Psoas muscle (tissue), 7 donors: ENCODE results near the gene TDRD1. TPM values are rescaled to one million over a fixed set of nuclear protein-coding genes. Genes with fewer than 3 reads are reported as not detected.

ENCODE experiments used
- polyA plus RNA-seq, 3 donors: library from polyadenylated mRNA; stranded (reverse); fragments of 200-250 nt; gene quantifications; one replicate each; pipeline ENCODE4 v1.2.3, GENCODE V29; 2013
- total RNA-seq, 4 donors: library from RNA; stranded (reverse); fragmentation: NEBNext Ultra II Directional in 2 of 4; extraction: Animal tissue kit (Norgen Biotek cat#: 25700) in 2 of 4; gene quantifications; one replicate each; pipeline versions ENCODE4 v1.2.1 to v1.2.4, GENCODE V29; 2021 to 2023
- donor health status: healthy with polysubstance abuse.
- donor health status: DM: no; HTN: no; CAD: no; lungs with moderate emphysema.
- donor health status: Bipolar disorder and iron deficiency.
- donor health status: healthy.
- donor health status: DM: no; HTN: no; CAD: no.
- donor health status: DM: no; HTN: no; CAD: no.
- donor health status: DM: yes; HTN: yes; CAD: no.

The TDRD1 gene
- total and polyA plus RNA-seq, 7 donors, result 0.03 to 0.26 (median 0.20) TPM; not detected in 4

Other genes starting within 250 kb of the TDRD1 start
- under 1 TPM; 0.13 to 0.40 (median 0.29) TPM for gene ADRB1, start 135.5 kb upstream of the TDRD1 start, total RNA-seq
- under 1 TPM in 2 of 3 donors, not detected in 1; 0.03 to 0.12 TPM for gene ADRB1, start 135.5 kb upstream of the TDRD1 start, polyA plus RNA-seq
- gene CCDC186, start 5.2 kb upstream of the TDRD1 start, total RNA-seq, result 10 to 100 TPM; 10.5 to 16.5 (median 11.4) TPM
- gene CCDC186, start 5.2 kb upstream of the TDRD1 start, polyA plus RNA-seq, result 1 to 10 TPM; 1.9 to 8.9 (median 3.8) TPM
- not detected for gene VWA2, start 59.9 kb downstream of the TDRD1 start, total RNA-seq
- gene VWA2, start 59.9 kb downstream of the TDRD1 start, polyA plus RNA-seq, result not detected
- gene AFAP1L2, start 225.1 kb downstream of the TDRD1 start, total RNA-seq, result 1 to 10 TPM; 1.6 to 3.6 (median 2.6) TPM
- gene AFAP1L2, start 225.1 kb downstream of the TDRD1 start, polyA plus RNA-seq, result 1 to 10 TPM in 2 of 3 donors, under 1 TPM in 1; 0.75 to 1.7 (median 1.4) TPM